HL-60 (cell line): ENCODE results near the gene CNIH2.

ENCODE experiments used
- DNase-seq, 2 experiments: peaks; one replicate each; pipeline ENCODE4 v3.0.0-alpha.2; 2010 to 2020; ENCODE audit warnings: low read depth in 1 of 2, low spot score in 1 of 2
- H3K27ac ChIP-seq: fragments of 250-450 bp; sonication (Bioruptor Pico); replicated peaks from 2 replicates; pipeline ENCODE4 v1.5.1; 2020; ENCODE audit warnings: mild to moderate bottlenecking, moderate library complexity
- H3K27me3 ChIP-seq: fragments of 250-450 bp; sonication (Bioruptor Pico); 2 replicates; pipeline ENCODE4 v1.5.1; 2021; ENCODE audit warnings: mild to moderate bottlenecking, moderate library complexity; ENCODE audit not compliant: insufficient read depth, poor library complexity, severe bottlenecking
- H3K4me3 ChIP-seq: replicated peaks from 2 replicates; pipeline ENCODE4 v1.5.1; 2011; ENCODE audit warnings: mild to moderate bottlenecking, control low read depth, low read length; ENCODE audit not compliant: insufficient read depth
- CTCF ChIP-seq: IDR thresholded peaks from one replicate; pipeline ENCODE4 v1.5.1; 2011; ENCODE audit warnings: low read length, control low read depth, inconsistent platforms; ENCODE audit not compliant: insufficient read depth
- GABPA ChIP-seq: IDR thresholded peaks from 2 replicates; pipeline ENCODE4 v1.6.1; 2012; ENCODE audit warnings: low read depth
- POLR2AphosphoS5 ChIP-seq: IDR thresholded peaks from 2 replicates; pipeline ENCODE4 v1.6.1; 2012; ENCODE audit warnings: low read depth
- REST ChIP-seq: IDR thresholded peaks from 2 replicates; pipeline ENCODE4 v1.6.1; 2012; ENCODE audit warnings: low read depth; ENCODE audit not compliant: insufficient replicate concordance
- SPI1 ChIP-seq: IDR thresholded peaks from 2 replicates; pipeline ENCODE4 v1.6.1; 2012; ENCODE audit warnings: low read depth, mild to moderate bottlenecking, borderline replicate concordance

Gene CNIH2

GRCh38 chr11:66267039-66267378, 11.0 kb upstream of the CNIH2 start:
- DNase-seq = no peak
- H3K4me3 ChIP-seq = peak overlapping the region; percentile 62
- no peak overlapping the region; the same call in 1 of the 2 replicates for H3K27ac ChIP-seq

GRCh38 chr11:66267379-66268243, 10.4 kb upstream of the CNIH2 start:
- Histone ChIP-seq H3K27me3 (no peaks in the 10 kb centered on the region), H3K27ac (peak overlapping the region; percentile 83), H3K4me3 (peak overlapping the region; percentile 62)
- peak in 1 of 2 experiments; percentile 74 for DNase-seq
- TF ChIP-seq SPI1 (no peak), GABPA (no peak), REST (no peak)

More at GRCh38 chr11:66267039-66267378, 11.0 kb upstream of the CNIH2 start:
- no peaks in the 10 kb centered on the region for H3K27me3 ChIP-seq
- no peak for TF ChIP-seq GABPA
- TF ChIP-seq CTCF = no peak
- no peak for TF ChIP-seq POLR2AphosphoS5
- no peak for TF ChIP-seq REST
- no peak for TF ChIP-seq SPI1

- DNase-seq = peak; percentile 98 to 100
- Histone ChIP-seq H3K27me3 (no peaks in the 10 kb centered on the region), H3K4me3 (peak within 1 kb of the TSS; percentile 97), H3K27ac (peak within 1 kb of the TSS; percentile 83)
- 0 out of 2 replicates have a peak, but pooled peaks have one; percentile 19 for TF ChIP-seq POLR2AphosphoS5
- no peak for TF ChIP-seq SPI1
These were observed 9.6 kb upstream of the CNIH2 start, which contains the start of gene RAB1B for GRCh38 chr11:66268244-66268951. RAB1B (plus strand) TSS chr11:66268639; CDS start chr11:66268680, 41 bp downstream.

GRCh38 chr11:66268952-66269905, 8.7 kb upstream of the CNIH2 start:
- DNase-seq = peak; percentile 43 to 75
- Histone ChIP-seq H3K27ac (peak overlapping the region; percentile 83), H3K4me3 (peak overlapping the region; percentile 97), H3K27me3 (no peaks in the 10 kb centered on the region)
- TF ChIP-seq SPI1 = peak; percentile 89
- TF ChIP-seq GABPA = no peak
- TF ChIP-seq CTCF = peak; percentile 4
